Activated T-cell treated with anti-CD3 and anti-CD28 coated beads for 1 hour (primary cell): ENCODE data around the gene CDKAL1.

Source experiments
- DNase-seq: peaks from one replicate; pipeline ENCODE4 v3.0.0-alpha.2; 2020; ENCODE audit warnings: low read depth

CDKAL1 gene

GRCh38 chr6:20960067-20960466 lies 425.8 kb downstream of the CDKAL1 start:
- DNase-seq, result no peak

DNA sequence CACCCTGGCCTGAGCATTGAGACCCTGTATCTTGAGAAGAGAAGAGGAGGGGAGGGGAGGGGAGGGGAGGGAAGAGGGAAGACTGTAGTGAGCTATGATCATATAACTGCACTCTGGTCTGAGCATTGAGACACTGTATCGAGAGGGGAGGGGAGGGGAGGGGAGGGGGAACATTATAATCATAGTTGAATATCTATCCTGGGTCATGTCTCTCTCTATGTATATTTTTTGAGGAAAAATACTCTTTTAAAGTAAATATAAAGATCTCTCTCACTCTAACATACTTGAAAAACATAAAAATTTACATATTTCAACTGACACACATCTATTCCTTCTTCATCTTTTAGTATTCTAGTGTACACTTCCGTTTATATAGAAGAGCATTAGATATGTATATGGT lies 431.0 kb downstream of the CDKAL1 start:
- no peak for DNase-seq

DNA sequence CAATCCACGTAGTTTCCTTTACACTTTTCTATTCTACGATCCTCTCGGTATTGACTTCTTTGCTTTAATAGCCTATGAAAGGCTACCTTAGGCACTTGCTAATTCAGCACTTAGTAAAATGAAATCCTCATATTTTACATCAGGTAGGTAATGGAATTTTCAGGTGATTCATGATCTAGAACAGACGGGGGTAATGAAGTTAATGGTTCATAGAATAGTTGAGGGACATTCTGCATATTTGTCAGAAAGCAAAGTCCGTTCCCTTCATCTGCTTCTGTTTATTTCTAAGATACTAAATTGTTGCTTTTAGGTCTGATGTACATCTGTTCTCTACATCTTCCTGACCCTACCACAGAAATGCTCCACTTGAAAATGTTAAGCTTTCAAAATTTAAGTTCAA lies 431.7 kb downstream of the CDKAL1 start:
- no peak for DNase-seq

GRCh38 chr6:20969551-20969950 lies 435.3 kb downstream of the CDKAL1 start:
- no peak for DNase-seq

GRCh38 chr6:20976391-20976918 lies 442.2 kb downstream of the CDKAL1 start:
- no peak for DNase-seq

- DNase-seq, result no peak
Measured at GRCh38 chr6:20978151-20978614, 443.9 kb downstream of the CDKAL1 start.

DNA sequence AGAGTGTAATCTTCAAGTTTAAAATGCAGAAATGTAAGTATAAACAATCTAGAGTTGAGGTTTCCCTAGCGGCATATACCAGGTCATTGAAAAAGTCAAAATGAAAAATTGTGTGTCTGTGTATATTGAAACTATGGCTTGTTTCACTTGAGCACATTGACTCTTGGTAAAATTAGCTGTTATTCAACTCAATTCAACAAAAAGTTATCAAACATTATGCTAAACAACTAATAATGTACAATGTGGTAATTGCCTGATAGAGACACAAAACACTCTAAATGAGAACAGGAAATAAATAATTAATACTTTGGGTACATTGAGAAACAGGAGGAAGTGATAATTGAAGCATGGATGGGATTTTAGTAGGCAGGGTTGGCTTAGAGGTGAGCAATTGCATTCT lies 444.8 kb downstream of the CDKAL1 start:
- DNase-seq, result no peak

- no peak for DNase-seq
Measured at GRCh38 chr6:20983961-20984360, 449.7 kb downstream of the CDKAL1 start.

GRCh38 chr6:20985821-20986220 lies 451.6 kb downstream of the CDKAL1 start:
- DNase-seq, result no peak

DNA sequence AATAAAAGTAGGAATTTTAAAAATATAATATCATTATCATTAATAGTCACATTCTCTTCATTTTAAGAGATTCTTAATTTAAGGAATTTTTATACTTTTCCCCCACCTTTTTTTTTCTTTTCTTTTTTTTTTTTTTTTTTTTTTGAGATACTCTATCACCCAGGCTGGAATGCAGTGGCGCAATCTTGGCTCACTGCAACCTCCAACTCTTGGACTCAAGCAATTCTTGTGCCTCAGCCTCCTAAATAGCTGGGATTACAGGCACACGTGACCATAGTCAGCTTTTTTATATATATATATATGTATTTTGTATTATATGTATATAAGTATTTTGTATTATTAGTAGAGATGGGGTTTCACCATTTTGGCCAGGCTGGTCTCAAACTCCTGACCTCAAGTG lies 457.7 kb downstream of the CDKAL1 start:
- no peak for DNase-seq

- DNase-seq, result no peak
Measured at GRCh38 chr6:20996099-20996498, 461.8 kb downstream of the CDKAL1 start.

DNA sequence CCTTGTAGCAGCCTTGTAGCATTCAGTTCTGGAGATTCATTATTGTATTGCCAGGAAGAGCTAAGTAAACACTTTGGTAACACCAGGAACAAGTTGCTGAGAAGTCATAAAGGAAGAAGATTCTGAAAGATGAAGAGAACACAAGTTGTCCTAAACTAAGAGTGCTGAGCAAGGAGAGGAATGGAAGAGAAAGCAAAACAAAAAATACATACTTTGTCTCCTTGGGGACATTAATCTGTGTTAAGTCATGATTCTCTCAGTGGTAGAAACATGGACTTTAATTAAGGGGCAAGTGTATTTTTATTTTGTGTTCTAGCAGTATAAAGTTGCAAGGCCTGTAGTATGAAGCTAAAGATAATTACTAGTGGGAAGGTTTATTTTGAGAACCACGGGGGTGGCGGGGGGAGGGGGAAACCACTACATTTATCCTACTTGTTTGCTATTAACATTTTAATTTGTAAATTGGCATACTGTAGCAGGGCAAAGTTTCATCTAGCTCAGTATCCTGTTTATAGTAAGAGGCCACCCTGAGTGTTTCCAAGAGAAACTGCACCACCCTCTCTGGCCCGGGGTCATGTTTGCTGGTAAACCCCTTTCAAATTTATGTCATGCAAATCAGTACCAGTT lies 463.0 kb downstream of the CDKAL1 start:
- DNase-seq, result no peak

GRCh38 chr6:20997770-20998147 lies 463.5 kb downstream of the CDKAL1 start:
- DNase-seq, result no peak

DNA sequence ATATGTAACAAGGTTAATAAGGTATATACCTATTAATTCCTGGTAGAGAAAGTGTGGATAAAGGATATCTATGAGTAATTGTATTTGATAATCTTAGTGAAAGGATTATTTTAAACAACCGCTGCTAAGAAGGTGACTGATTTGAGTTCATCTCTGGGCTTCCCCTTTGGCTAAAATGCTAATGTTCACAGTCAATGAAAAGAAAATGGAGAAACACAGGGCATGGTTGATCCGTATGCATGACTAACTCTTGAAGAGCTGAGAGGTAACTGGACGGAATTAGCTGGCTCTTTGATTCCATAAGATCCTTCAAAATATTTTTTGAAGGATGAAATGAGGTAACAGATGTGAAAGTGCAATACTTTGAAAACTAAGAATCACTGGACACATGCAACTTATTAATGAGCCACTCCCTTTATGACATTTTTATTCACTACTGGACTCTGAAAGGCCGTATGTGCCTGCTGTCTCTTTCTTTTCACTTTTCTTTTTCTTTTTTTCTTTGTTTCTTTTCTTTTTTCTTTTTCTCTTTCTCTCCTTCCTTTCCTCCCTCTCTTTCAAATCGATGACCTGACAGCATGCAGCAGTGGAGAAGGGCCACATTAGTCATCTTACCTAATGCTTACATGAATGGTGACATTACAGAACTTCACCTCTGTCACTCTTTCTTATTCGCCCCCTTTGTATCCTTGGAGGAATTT lies 464.6 kb downstream of the CDKAL1 start:
- no peak for DNase-seq

GRCh38 chr6:21000331-21000801 lies 466.1 kb downstream of the CDKAL1 start:
- DNase-seq, result no peak

DNA sequence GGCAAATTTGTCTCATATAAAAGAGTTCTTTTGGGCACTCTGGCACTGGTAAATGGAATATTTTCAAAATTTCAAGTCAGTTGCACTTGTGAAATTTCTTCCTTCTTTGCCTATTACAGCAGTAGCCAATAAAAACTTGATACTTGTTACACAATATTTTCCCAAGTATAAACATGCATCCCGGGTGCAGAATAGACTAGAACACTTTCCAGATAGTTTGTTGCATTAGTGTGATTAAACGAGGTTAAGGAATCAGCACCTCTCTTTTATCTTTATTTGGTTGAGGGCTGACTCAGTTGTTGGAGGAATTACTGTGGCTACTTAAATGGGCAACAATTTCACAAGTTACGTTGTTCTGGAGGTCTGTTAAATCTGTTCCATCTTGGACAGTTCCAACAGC lies 467.5 kb downstream of the CDKAL1 start:
- no peak for DNase-seq

DNA sequence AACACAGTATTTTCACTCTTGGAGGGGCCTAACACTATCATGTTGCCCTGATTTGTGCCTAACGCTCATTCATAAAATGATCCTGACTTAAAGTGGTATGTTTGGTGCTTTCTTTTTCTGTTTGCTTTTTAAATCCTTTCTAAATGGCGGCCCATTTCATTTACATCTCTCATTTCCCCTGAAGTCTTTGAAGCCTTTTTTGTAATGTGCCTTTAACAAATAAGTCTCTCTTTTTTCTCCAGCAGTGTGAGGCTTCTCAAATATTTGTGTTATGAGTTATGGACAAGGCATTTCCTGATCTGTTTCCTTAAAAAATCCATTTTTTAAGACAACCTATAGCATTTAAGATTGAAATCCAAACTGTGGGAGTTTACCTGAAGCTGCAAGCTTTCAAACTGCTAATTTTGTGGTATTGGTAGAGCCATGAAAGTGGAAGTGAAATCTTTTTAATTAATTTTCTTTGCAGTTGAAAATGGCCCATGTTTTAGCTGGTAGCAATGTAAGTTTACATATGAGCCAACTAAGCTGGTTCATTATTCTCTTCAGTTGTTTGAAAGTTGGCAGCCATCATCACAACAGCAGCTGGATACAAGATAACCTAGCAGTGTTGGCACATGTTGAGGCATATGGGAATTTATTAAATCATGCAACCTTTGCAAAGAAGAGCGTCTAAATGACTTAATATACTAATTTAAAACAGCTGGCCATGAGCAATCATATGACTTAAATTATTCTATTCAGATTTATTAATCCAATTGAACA lies 469.7 kb downstream of the CDKAL1 start:
- DNase-seq, result no peak

GRCh38 chr6:21005816-21006570 lies 471.7 kb downstream of the CDKAL1 start:
- no peak for DNase-seq

- no peak for DNase-seq
Measured at GRCh38 chr6:21019614-21020013, 485.4 kb downstream of the CDKAL1 start.

DNA sequence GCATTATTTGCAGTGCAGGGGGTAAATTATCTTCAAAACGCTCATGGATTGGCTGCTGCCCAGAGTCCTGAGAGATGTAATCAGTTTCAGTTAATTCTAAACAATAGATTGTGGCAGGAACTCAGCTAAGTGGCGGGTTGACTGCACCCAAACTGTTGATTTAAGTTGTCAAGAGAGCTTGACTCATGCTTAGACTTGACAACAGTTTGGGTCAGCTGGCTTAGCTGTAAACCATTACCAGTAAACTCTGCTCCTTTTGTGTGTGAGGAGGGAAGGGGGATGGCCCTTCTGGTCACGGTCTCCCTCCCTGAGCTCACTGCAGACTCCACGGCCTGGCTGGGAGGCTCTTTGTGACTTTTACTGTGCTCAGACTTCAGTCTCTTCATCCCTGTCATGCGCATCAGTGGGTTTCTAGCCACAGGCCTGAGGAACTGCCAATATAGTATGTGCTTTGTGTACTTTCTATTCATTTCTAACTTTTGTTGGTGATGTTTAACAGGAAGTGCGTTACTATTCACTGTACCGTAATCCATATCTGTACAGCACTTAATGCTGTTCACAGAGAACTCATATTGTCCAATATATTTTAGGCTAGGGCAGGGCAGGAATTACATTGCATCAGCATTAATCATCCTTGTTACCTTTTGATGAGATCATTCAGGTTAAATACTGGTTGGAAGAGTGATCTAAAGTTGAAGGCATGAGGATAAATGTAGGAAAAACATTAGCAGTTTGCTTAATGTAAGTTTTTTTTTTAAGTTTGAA lies 488.3 kb downstream of the CDKAL1 start:
- no peak for DNase-seq

DNA sequence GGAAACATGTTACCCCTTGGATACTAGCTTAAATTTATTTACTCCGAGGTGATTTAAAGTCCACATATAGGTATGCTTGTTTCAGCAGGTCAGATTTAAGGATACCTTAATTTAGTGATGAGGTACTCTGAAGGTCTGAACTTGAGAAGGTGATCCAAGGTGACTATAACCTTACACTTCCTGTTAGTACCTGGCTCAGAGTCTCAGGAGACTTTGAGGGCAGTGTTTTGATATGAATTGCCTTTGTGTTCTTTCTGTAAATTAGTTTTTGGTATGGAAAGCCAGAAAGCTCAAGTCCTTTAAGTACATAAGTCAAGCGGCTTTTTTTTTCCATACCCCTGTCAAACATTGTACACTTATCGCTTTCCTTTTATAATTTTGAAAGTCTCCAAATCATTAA lies 489.0 kb downstream of the CDKAL1 start:
- no peak for DNase-seq
